Measurements from ENCODE around the gene CORO2B.

CORO2B gene

GRCh38 chr15:68592054-68592453, 13.3 kb downstream of the CORO2B start (continued):
- TF ChIP-seq POU6F1 (CRISPR knock-in tag; IDR thresholded peaks at IDR 0.05; ENCODE audit: borderline replicate concordance, low read depth): no peak

- ATAC-seq: no peak
- TF ChIP-seq ISL1 (CRISPR knock-in tag; IDR thresholded peaks at IDR 0.05) (no peak), CSDC2 (CRISPR knock-in tag; IDR thresholded peaks at IDR 0.05) (no peak), TOX (CRISPR knock-in tag; IDR thresholded peaks at IDR 0.05; ENCODE audit: borderline replicate concordance) (no peak), TCF4 (CRISPR knock-in tag; IDR thresholded peaks at IDR 0.05; ENCODE audit: borderline replicate concordance) (no peak), ZFP30 (CRISPR knock-in tag; IDR thresholded peaks at IDR 0.05) (no peak), ZC3H10 (CRISPR knock-in tag; IDR thresholded peaks at IDR 0.05) (no peak), PPARA (CRISPR knock-in tag; IDR thresholded peaks at IDR 0.05; ENCODE audit: borderline replicate concordance) (no peak), OSR1 (CRISPR knock-in tag; IDR thresholded peaks at IDR 0.05) (no peak), CSRNP3 (CRISPR knock-in tag; IDR thresholded peaks at IDR 0.05) (no peak), TSHZ2 (CRISPR knock-in tag; IDR thresholded peaks at IDR 0.05) (no peak), RARB (CRISPR knock-in tag; IDR thresholded peaks at IDR 0.05) (no peak), ESRRG (CRISPR knock-in tag; IDR thresholded peaks at IDR 0.05) (no peak), ZNF565 (CRISPR knock-in tag; conservative IDR thresholded peaks at IDR 0.05; ENCODE audit: low read depth) (no peak), ARNTL (CRISPR knock-in tag; IDR thresholded peaks at IDR 0.05; ENCODE audit: borderline replicate concordance, low read depth) (no peak), BACH2 (CRISPR knock-in tag; IDR thresholded peaks at IDR 0.05; ENCODE audit: borderline replicate concordance) (no peak), CREB5 (CRISPR knock-in tag; IDR thresholded peaks at IDR 0.05; ENCODE audit: low read depth) (no peak), ZFP3 (CRISPR knock-in tag; IDR thresholded peaks at IDR 0.05) (no peak), PATZ1 (CRISPR knock-in tag; IDR thresholded peaks at IDR 0.05; ENCODE audit: borderline replicate concordance) (no peak), ZNF8 (CRISPR knock-in tag; IDR thresholded peaks at IDR 0.05) (no peak)
Measured at GRCh38 chr15:68592544-68592943, 13.8 kb downstream of the CORO2B start.

GRCh38 chr15:68593341-68593740, 14.5 kb downstream of the CORO2B start:
- no peak for ATAC-seq
- TF ChIP-seq ZFP30 (CRISPR knock-in tag; IDR thresholded peaks at IDR 0.05): no peak

- TF ChIP-seq ZNF70 (CRISPR knock-in tag; IDR thresholded peaks at IDR 0.05) (no peak), ZC3H10 (CRISPR knock-in tag; IDR thresholded peaks at IDR 0.05) (no peak), OSR1 (CRISPR knock-in tag; IDR thresholded peaks at IDR 0.05) (no peak), SNAI2 (CRISPR knock-in tag; IDR thresholded peaks at IDR 0.05) (no peak), ZFP30 (CRISPR knock-in tag; IDR thresholded peaks at IDR 0.05) (no peak), TOX (CRISPR knock-in tag; IDR thresholded peaks at IDR 0.05; ENCODE audit: borderline replicate concordance) (no peak), ARNTL (CRISPR knock-in tag; IDR thresholded peaks at IDR 0.05; ENCODE audit: borderline replicate concordance, low read depth) (no peak), ESRRG (CRISPR knock-in tag; IDR thresholded peaks at IDR 0.05) (no peak), PPARA (CRISPR knock-in tag; IDR thresholded peaks at IDR 0.05; ENCODE audit: borderline replicate concordance) (no peak), ZNF8 (CRISPR knock-in tag; IDR thresholded peaks at IDR 0.05) (no peak)
- ATAC-seq: no peak
Measured at GRCh38 chr15:68593828-68594532, 15.2 kb downstream of the CORO2B start.

All from SK-N-SH treated with all-trans-retinoic acid at 6 μM for 48 hours (cell line).